Measurements from ENCODE around the gene EED. TPM values are rescaled to one million over a fixed set of nuclear protein-coding genes. Genes with fewer than 3 reads are reported as not detected.
"Not testable (repeated sequence)": the region's sequence is repeated elsewhere in the genome, so short reads cannot be mapped to it uniquely, and the experiment has no call there.

The EED gene
- total and polyA plus RNA-seq, 9 of the 15 experiments (the other 6 are each of a cell fraction or from before 2014, with no cell fraction given): 33.0 to 110 (median 55.1) TPM

GRCh38 chr11:86308710-86309109 is 64.2 kb downstream of the EED start:
- H3K4me1 ChIP-seq (replicated peaks in 1 of 2; ENCODE audit: control insufficient read depth in 2 of 2, insufficient read depth in 2 of 2, low read length in 2 of 2); H2AFZ ChIP-seq (ENCODE audit: low read depth, low read length); H3K4me3 ChIP-seq; ATAC-seq; H3K27me3 ChIP-seq (ENCODE audit: control insufficient read depth in 2 of 2, insufficient read depth in 2 of 2, low read length in 2 of 2); CTCF ChIA-PET (ENCODE audit: low intra/inter-chr PET ratio); H3K4me2 ChIP-seq (ENCODE audit: insufficient read depth, low read length); H3K9me1 ChIP-seq (ENCODE audit: control insufficient read depth, insufficient read depth, low read length); intact Hi-C loops (cut with micrococcal nuclease); in situ Hi-C loops (cut with MboI); H3K27ac ChIP-seq (ENCODE audit: extremely low read depth, low read depth, low read length); DNase-seq (ENCODE audit: extremely low read depth in 1 of 4, low spot score in 3 of 4); POLR2A ChIA-PET; BruUV-seq (replicated peaks); FAIRE-seq; H3K9me3 ChIP-seq (replicated peaks; ENCODE audit: control insufficient read depth, insufficient read depth, low read depth, low read length); H4K20me1 ChIP-seq (replicated peaks; ENCODE audit: control insufficient read depth, insufficient read depth, low read length); H3K9ac ChIP-seq (ENCODE audit: insufficient read depth in 1 of 2, low read depth in 2 of 2, low read length in 2 of 2): not testable (repeated sequence)
- Histone ChIP-seq H3K79me2 (ENCODE audit: control insufficient read depth, insufficient read depth, low read length) (peaks cover 17% of the 10 kb centered on the region), H3K36me3 (ENCODE audit: control insufficient read depth, insufficient read depth, low read length) (peaks cover 14% of the 10 kb centered on the region)
- 0 out of 2 replicates have a peak, but pooled peaks have one; percentile 14 for TF ChIP-seq BCOR (IDR thresholded peaks at IDR 0.05)
- WGBS (ENCODE audit: insufficient coverage, low coverage, missing lambda C conversion rate): no CpG with 5 or more reads among the region's 4 CpGs

GRCh38 chr11:86313793-86314192 is 69.2 kb downstream of the EED start:
- in situ Hi-C loops (cut with MboI) (no loop called here), intact Hi-C loops (cut with micrococcal nuclease) (no loop called here)
- ChIA-PET POLR2A (no interaction called here), CTCF (ENCODE audit: low intra/inter-chr PET ratio) (no interaction called here)
- H4K20me1 ChIP-seq (replicated peaks; ENCODE audit: control insufficient read depth, insufficient read depth, low read length): no peaks in the 10 kb centered on the region
- no peaks in the 10 kb centered on the region for H3K27me3 ChIP-seq (ENCODE audit: control insufficient read depth in 2 of 2, insufficient read depth in 2 of 2, low read length in 2 of 2)
- H3K27ac ChIP-seq (ENCODE audit: extremely low read depth, low read depth, low read length): no peak overlapping the region
- H3K36me3 ChIP-seq (ENCODE audit: control insufficient read depth, insufficient read depth, low read length): peaks cover 14% of the 10 kb centered on the region
- 85% methylated on average over 2 of the region's 2 CpGs for WGBS (ENCODE audit: insufficient coverage, low coverage, missing lambda C conversion rate)
- no peak overlapping the region for H3K4me3 ChIP-seq
- H3K4me1 ChIP-seq (replicated peaks in 1 of 2; ENCODE audit: control insufficient read depth in 2 of 2, insufficient read depth in 2 of 2, low read length in 2 of 2): no peaks in the 10 kb centered on the region
- H3K79me2 ChIP-seq (ENCODE audit: control insufficient read depth, insufficient read depth, low read length): peaks cover 16% of the 10 kb centered on the region; the same call in 1 of the 3 replicates
- no peaks in the 10 kb centered on the region for H3K9me3 ChIP-seq (replicated peaks; ENCODE audit: control insufficient read depth, insufficient read depth, low read depth, low read length)
- no peaks in the 10 kb centered on the region for H3K9me1 ChIP-seq (ENCODE audit: control insufficient read depth, insufficient read depth, low read length)
- FAIRE-seq (no peak), DNase-seq (ENCODE audit: extremely low read depth in 1 of 4, low spot score in 3 of 4) (no peak), ATAC-seq (no peak)
- BruUV-seq (replicated peaks): no TSS peak
- no peak overlapping the region for H3K9ac ChIP-seq (ENCODE audit: insufficient read depth in 1 of 2, low read depth in 2 of 2, low read length in 2 of 2)
- no peak overlapping the region for H2AFZ ChIP-seq (ENCODE audit: low read depth, low read length)
- H3K4me2 ChIP-seq (ENCODE audit: insufficient read depth, low read length): no peak overlapping the region
- no peak for TF ChIP-seq U2AF2 (optimal IDR thresholded peaks at IDR 0.05; ENCODE audit: low read depth, low read length)
- peak; percentile 44 for TF ChIP-seq MAFK (IDR thresholded peaks at IDR 0.05; ENCODE audit: low read length)
- TF ChIP-seq ZNF24 (IDR thresholded peaks at IDR 0.05): no peak
- no peak for TF ChIP-seq LCOR (CRISPR knock-in tag; IDR thresholded peaks at IDR 0.05)
- TF ChIP-seq RUNX1 (IDR thresholded peaks at IDR 0.05; ENCODE audit: low read depth): no peak
- no peak for TF ChIP-seq MTF1 (CRISPR knock-in tag; IDR thresholded peaks at IDR 0.05; ENCODE audit: borderline replicate concordance)
- no peak for TF ChIP-seq ZFPM2 (CRISPR knock-in tag; IDR thresholded peaks at IDR 0.05)
- no peak for TF ChIP-seq KAT7 (CRISPR knock-in tag; IDR thresholded peaks at IDR 0.05; ENCODE audit: borderline replicate concordance)
- TF ChIP-seq ZNF778 (CRISPR knock-in tag; IDR thresholded peaks at IDR 0.05): no peak
- no peak for TF ChIP-seq CREB3 (tag; conservative IDR thresholded peaks at IDR 0.05; ENCODE audit: low read depth)
- TF ChIP-seq ZNF263 (CRISPR knock-in tag; IDR thresholded peaks at IDR 0.05; ENCODE audit: borderline replicate concordance): no peak
- TF ChIP-seq ZNF668 (CRISPR knock-in tag; IDR thresholded peaks at IDR 0.05): no peak
- no peak for TF ChIP-seq NEUROD1 (IDR thresholded peaks at IDR 0.05; ENCODE audit: borderline replicate concordance, low read depth, low read length, partially characterized antibody)
- no peak for TF ChIP-seq HES1 (IDR thresholded peaks at IDR 0.05; ENCODE audit: low read depth)
- no peak for TF ChIP-seq ZNF217 (CRISPR knock-in tag; IDR thresholded peaks at IDR 0.05)
